ENCODE measurements around the gene SCNN1B. TPM values are rescaled to one million over a fixed set of nuclear protein-coding genes. Genes with fewer than 3 reads are reported as not detected.

The SCNN1B gene
- polyA plus RNA-seq, 1 donor from 2014 or later = not detected

DNA sequence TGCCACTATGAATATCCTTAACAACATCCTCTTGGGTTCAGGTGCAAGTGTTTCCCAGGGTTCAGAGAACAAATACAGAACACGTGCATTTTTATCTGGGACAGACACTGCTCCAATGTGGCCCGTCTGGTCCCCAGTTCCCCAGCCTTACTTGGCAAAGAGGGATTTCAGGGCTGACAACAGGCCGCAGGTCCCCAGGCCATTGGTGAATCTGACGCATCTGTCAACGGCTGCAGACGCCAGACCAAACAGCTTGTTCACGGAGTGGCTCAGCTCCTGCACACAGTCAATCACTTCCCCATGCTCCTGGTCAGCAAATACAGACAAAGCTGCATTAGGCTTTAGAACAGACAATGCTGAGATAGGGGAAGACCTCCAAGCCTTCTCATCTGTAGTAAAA is 114.7 kb downstream of the SCNN1B start:
- H3K9ac ChIP-seq (ENCODE audit: low read length) = no peak overlapping the region
- H3K4me3 ChIP-seq (ENCODE audit: low read length) = no peak overlapping the region
- H3K4me2 ChIP-seq (ENCODE audit: low read length) = no peak overlapping the region
- no peaks in the 10 kb centered on the region for H3K9me3 ChIP-seq (ENCODE audit: low read length)
- H3K36me3 ChIP-seq (ENCODE audit: insufficient read depth, low read length) = no peaks in the 10 kb centered on the region
- H3K27me3 ChIP-seq (ENCODE audit: insufficient read depth, low read depth, low read length) = no peaks in the 10 kb centered on the region
- TF ChIP-seq EZH2 (IDR thresholded peaks at IDR 0.05; ENCODE audit: borderline replicate concordance, insufficient read depth, low read length, poor library complexity, severe bottlenecking) (no peak), POLR2AphosphoS5 (IDR thresholded peaks at IDR 0.05) (no peak), EP300 (conservative IDR thresholded peaks at IDR 0.05; ENCODE audit: poor library complexity, severe bottlenecking) (no peak), MXI1 (conservative IDR thresholded peaks at IDR 0.05; ENCODE audit: poor library complexity, severe bottlenecking) (no peak), TAF1 (IDR thresholded peaks at IDR 0.05; ENCODE audit: low read depth) (no peak), RAD21 (conservative IDR thresholded peaks at IDR 0.05) (no peak), SMC3 (conservative IDR thresholded peaks at IDR 0.05; ENCODE audit: poor library complexity) (no peak)
- TF ChIP-seq, protein P1, sequence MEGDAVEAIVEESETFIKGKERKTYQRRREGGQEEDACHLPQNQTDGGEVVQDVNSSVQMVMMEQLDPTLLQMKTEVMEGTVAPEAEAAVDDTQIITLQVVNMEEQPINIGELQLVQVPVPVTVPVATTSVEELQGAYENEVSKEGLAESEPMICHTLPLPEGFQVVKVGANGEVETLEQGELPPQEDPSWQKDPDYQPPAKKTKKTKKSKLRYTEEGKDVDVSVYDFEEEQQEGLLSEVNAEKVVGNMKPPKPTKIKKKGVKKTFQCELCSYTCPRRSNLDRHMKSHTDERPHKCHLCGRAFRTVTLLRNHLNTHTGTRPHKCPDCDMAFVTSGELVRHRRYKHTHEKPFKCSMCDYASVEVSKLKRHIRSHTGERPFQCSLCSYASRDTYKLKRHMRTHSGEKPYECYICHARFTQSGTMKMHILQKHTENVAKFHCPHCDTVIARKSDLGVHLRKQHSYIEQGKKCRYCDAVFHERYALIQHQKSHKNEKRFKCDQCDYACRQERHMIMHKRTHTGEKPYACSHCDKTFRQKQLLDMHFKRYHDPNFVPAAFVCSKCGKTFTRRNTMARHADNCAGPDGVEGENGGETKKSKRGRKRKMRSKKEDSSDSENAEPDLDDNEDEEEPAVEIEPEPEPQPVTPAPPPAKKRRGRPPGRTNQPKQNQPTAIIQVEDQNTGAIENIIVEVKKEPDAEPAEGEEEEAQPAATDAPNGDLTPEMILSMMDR (IDR thresholded peaks at IDR 0.05; ENCODE audit: poor library complexity, severe bottlenecking) = no peak
- TF ChIP-seq, protein P2, sequence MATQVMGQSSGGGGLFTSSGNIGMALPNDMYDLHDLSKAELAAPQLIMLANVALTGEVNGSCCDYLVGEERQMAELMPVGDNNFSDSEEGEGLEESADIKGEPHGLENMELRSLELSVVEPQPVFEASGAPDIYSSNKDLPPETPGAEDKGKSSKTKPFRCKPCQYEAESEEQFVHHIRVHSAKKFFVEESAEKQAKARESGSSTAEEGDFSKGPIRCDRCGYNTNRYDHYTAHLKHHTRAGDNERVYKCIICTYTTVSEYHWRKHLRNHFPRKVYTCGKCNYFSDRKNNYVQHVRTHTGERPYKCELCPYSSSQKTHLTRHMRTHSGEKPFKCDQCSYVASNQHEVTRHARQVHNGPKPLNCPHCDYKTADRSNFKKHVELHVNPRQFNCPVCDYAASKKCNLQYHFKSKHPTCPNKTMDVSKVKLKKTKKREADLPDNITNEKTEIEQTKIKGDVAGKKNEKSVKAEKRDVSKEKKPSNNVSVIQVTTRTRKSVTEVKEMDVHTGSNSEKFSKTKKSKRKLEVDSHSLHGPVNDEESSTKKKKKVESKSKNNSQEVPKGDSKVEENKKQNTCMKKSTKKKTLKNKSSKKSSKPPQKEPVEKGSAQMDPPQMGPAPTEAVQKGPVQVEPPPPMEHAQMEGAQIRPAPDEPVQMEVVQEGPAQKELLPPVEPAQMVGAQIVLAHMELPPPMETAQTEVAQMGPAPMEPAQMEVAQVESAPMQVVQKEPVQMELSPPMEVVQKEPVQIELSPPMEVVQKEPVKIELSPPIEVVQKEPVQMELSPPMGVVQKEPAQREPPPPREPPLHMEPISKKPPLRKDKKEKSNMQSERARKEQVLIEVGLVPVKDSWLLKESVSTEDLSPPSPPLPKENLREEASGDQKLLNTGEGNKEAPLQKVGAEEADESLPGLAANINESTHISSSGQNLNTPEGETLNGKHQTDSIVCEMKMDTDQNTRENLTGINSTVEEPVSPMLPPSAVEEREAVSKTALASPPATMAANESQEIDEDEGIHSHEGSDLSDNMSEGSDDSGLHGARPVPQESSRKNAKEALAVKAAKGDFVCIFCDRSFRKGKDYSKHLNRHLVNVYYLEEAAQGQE (IDR thresholded peaks at IDR 0.05; ENCODE audit: borderline replicate concordance) = no peak
- no peaks in the 10 kb centered on the region for H3F3A ChIP-seq (ENCODE audit: insufficient read depth, low read length, poor library complexity, severe bottlenecking)
- no peaks in the 10 kb centered on the region for H3K79me2 ChIP-seq (replicated peaks; ENCODE audit: insufficient read depth, low read length)
- H3K9me2 ChIP-seq (ENCODE audit: insufficient read depth, low read length) = no peaks in the 10 kb centered on the region
- no peaks in the 10 kb centered on the region for H4K20me1 ChIP-seq (ENCODE audit: insufficient read depth)
- H3K27ac ChIP-seq (ENCODE audit: low read length) = no peak overlapping the region
- H2AFZ ChIP-seq (ENCODE audit: low read depth, low read length) = no peak overlapping the region

DNA sequence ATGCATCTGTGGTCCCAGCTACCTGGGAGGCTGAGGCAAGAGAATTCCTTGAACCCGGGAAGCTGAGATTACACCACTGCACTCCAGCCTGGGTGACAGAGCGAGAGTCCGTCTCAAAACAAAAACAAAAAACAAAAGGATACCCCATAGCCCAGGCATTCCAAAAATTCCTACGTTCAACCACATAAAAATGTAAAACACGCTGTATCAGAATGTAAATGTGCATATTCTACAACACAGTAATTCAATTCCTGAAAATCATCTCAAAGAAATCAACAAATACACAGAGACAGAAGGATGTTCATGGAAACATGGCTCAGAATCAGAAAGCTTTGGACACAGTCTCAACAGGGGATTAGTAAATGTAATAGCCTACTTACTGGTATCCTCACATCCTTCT is 117.9 kb downstream of the SCNN1B start:
- Histone ChIP-seq H3K4me2 (ENCODE audit: low read length) (no peak overlapping the region), H3K9me3 (ENCODE audit: low read length) (no peaks in the 10 kb centered on the region), H3K4me3 (ENCODE audit: low read length) (no peak overlapping the region), H3K9me2 (ENCODE audit: insufficient read depth, low read length) (no peaks in the 10 kb centered on the region), H3K79me2 (replicated peaks; ENCODE audit: insufficient read depth, low read length) (no peaks in the 10 kb centered on the region), H3K27me3 (ENCODE audit: insufficient read depth, low read depth, low read length) (no peaks in the 10 kb centered on the region), H3K9ac (ENCODE audit: low read length) (no peak overlapping the region), H2AFZ (ENCODE audit: low read depth, low read length) (no peak overlapping the region), H3K36me3 (ENCODE audit: insufficient read depth, low read length) (no peaks in the 10 kb centered on the region), H3K27ac (ENCODE audit: low read length) (no peak overlapping the region), H4K20me1 (ENCODE audit: insufficient read depth) (no peaks in the 10 kb centered on the region), H3F3A (ENCODE audit: insufficient read depth, low read length, poor library complexity, severe bottlenecking) (no peaks in the 10 kb centered on the region)
- no peak for TF ChIP-seq MXI1 (conservative IDR thresholded peaks at IDR 0.05; ENCODE audit: poor library complexity, severe bottlenecking)
- no peak for TF ChIP-seq EZH2 (IDR thresholded peaks at IDR 0.05; ENCODE audit: borderline replicate concordance, insufficient read depth, low read length, poor library complexity, severe bottlenecking)
- TF ChIP-seq, protein P1 (IDR thresholded peaks at IDR 0.05; ENCODE audit: poor library complexity, severe bottlenecking) = no peak
- no peak for TF ChIP-seq POLR2AphosphoS5 (IDR thresholded peaks at IDR 0.05)
